T-helper 2 cell treated with Interferon-gamma antibody and Interleukin-4, amounts not matched to agents 100 ng/mL and 5 ng/mL, for 36 hours (primary cell): ENCODE data around the gene LFNG. TPM values are rescaled to one million over a fixed set of nuclear protein-coding genes. Genes with fewer than 3 reads are reported as not detected.
"Not testable (repeated sequence)": the region's sequence is repeated elsewhere in the genome, so short reads cannot be mapped to it uniquely, and the experiment has no call there.

Source experiments
- intact Hi-C: fragments of 100-400 bp; cut with micrococcal nuclease; formaldehyde crosslinking; loops from one replicate; pipeline ENCODE4 v1.15.1; 2023
- total RNA-seq: library from RNA; stranded (reverse); gene quantifications from 2 replicates; pipeline ENCODE4 v1.2.3, GENCODE V29; 2022

LFNG gene
- total RNA-seq, 1 donor from 2014 or later = 85.6 TPM

DNA sequence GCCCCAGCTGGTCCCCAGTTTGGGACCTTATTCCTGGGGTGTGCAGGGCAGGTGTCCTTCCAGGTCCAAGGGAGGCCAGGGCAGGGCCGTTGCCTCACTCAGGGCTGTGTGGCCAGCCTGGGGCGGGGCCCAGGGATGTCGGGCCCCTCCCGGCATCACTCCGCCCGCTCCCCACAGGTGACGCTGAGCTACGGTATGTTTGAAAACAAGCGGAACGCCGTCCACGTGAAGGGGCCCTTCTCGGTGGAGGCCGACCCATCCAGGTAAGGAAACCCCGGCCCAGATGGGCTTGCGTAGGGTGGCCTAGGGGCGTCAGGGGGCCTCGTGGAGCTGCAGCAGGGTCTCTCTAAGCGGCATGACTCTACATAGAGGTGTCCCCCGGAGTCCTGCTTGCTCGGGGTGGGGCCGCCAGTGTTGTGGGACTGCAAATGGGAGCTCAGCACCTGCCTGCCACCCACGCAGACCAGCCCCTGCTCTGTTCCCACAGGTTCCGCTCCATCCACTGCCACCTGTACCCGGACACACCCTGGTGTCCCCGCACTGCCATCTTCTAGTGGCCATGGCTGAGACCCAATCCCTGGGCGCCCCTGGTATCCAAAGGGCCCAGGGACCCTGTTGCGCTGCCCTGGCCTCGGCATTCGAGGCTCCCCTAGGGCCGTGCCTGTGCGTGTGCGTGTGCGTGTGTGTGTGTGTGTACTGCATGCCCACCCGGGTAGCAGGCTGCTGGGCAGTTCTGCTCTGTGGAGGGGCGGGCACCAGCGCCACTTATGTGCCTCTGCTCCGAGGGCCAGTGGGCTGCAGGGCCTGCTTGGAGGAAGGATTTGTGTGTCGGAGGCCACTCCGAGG lies 7.3 kb downstream of the LFNG start:
- intact Hi-C loops = loop anchor here (10.0 kb wide), 2 partner anchors 122 to 582 kb away; partner anchors contain the start of gene CHST12

- intact Hi-C loops = loop anchor here (10.0 kb wide), 2 partner anchors 123 to 583 kb away; partner anchors contain the start of gene CHST12
Observed at GRCh38 chr7:2527505-2528467, 8.2 kb downstream of the LFNG start.

DNA sequence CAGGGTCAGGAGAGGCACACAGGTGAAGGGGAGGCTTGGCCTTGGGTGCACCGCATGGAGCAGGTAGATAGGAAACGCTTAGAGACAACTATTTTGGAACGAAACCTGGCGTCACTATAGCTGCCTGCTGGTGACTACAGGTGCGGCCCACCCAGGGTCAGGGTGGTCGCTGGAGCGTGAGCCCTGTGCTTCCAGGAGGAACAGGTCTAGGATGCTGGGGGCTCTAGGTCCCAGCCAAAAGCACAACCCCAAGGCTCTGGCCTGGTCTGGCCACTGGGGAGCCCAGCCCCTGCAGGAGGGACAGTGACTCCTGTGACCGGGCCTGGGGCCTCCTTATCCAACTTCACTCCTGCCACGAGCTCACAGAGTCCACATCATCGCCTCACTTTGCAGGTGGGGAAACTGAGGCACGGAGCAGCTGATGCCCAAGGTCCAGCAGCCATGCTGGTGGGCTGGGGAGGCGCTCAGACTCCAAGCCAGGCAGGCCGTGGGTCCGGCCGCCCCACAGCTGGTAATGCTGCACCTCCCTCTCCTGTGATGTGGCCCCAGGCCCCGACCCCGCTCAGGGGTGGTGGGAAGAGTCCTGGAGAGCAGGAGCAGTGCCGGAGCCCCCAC lies 9.0 kb downstream of the LFNG start:
- intact Hi-C loops = loop anchor here (10.0 kb wide), 2 partner anchors 124 to 584 kb away; partner anchors contain the start of gene CHST12

- intact Hi-C loops = loop anchor here (1.0 to 10.0 kb wide), 5 partner anchors 7 to 585 kb away; partner anchors contain the start of genes BRAT1 and CHST12
Observed at GRCh38 chr7:2529161-2530070, 9.8 kb downstream of the LFNG start.

DNA sequence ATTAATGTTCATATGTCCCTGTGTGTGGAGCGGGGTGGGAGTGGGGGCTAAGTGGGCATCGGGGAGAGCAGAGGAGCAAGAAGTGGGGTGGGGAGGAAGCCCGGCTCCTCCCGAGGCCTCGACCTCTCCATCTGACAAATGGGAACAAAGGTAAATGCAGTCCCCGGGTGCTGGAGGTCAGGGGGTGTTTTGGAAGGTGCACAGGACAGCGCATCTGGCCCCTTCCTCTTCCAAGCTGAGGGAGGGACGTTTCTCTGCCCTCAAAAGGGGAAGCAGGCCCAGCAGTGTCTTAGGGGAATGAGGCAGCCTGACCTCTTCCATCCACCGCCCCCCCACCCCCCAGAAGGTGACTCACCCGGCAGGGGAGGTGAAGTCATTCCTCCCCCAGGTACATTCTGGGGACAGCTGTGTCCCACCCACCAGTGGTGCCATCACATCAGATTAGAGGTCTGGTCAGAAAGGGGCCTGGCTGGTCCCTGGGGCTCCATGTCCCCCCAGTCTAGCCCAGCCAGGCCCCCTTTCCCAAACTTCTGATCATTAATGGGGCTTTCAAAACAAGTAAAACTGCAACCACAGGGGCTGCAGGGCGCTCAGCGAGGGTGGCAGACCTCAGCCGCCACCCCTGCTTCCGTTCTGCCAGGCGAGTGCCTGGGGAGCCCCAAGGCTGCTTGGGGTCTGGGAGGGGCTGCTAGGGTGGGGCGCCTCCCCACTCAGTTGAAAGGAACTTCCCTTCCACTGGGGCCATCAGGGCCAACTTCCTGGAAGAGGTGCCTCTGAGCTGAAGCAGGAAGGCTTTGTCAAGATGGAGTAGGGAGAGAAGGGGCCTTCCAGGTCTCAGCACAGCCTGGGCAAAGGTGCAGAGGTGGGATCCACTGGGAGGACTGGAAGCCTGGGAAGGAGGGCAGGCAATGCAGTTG lies 10.8 kb downstream of the LFNG start:
- intact Hi-C loops = loop anchor here (1.0 kb wide), 3 partner anchors 8 to 169 kb away; partner anchors contain the start of gene BRAT1

- intact Hi-C loops = loop anchor here (1.0 kb wide), 3 partner anchors 9 to 168 kb away; partner anchors contain the start of gene BRAT1
Observed at GRCh38 chr7:2530994-2531795, 11.6 kb downstream of the LFNG start.

DNA sequence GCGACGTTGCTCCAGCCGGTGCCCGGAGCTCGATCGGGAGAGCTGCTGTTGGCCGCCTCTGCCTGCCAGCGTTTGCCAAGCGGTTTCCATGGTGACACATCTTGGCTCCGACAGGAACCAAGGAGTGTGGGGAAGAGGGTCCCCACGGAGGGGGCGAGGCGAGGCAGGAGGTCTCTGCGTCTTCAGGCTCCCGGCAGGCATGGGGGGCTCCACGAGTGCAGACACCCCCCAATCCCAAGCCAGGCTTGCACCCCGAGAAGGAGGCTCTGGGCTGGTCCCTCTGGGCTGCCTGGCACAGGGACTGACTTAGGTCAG lies 12.2 kb downstream of the LFNG start:
- intact Hi-C loops = not testable (repeated sequence)

DNA sequence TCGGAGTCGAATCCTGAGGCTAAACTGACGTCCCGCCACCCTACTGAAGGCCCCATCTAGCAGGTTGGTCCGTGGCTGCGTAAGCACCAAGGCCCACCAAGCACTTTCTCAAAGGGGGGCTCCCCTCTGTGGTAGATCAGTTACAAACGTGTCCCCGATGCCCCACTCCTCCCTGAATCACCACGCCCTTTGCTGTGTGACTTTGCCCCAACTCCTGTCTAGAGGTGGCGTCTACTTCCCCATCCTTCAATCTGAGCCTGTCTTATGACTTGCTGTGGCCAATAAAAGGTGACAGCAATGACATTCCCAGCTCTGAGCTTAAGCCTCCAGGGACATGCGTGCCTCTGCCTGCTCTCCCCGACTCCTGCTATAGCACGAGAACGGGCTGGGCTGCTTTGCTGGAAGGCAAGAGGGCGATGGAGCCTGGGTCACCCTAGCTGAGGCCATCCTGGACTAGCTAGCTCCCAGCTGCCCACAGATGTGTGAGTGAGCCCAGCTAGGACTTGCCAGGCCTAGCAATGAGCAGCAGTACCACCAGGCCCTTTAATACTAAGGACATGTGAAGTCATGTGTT lies 12.7 kb downstream of the LFNG start:
- intact Hi-C loops = not testable (repeated sequence)

DNA sequence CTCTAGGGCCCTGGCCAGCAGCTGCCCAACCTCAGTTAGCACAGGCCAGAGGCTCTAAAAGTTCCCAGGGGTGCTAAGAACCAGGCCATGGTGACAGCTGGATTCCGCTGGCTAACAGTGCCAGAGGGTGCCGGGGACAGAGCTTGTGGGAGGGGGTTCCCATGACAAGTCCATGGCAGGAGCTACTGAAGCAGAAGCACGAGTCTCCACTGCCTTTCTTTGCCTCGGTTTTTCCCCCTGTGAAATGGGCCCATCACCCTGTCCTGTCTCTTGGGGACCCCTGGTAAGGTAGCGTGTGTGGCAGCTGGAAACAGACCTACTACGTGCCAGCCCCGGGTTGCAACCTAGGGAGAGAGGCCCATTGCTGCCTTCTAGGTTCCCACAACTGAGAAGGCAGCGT lies 13.2 kb downstream of the LFNG start:
- intact Hi-C loops = not testable (repeated sequence)

GRCh38 chr7:2533566-2533965 lies 14.0 kb downstream of the LFNG start:
- intact Hi-C loops = not testable (repeated sequence)

- intact Hi-C loops = not testable (repeated sequence)
Observed at GRCh38 chr7:2534214-2534613, 14.6 kb downstream of the LFNG start.

- intact Hi-C loops = not testable (repeated sequence)
Observed at GRCh38 chr7:2535872-2536627, 16.5 kb downstream of the LFNG start.

GRCh38 chr7:2537981-2538851 lies 18.6 kb downstream of the LFNG start:
- intact Hi-C loops = no loop called here

DNA sequence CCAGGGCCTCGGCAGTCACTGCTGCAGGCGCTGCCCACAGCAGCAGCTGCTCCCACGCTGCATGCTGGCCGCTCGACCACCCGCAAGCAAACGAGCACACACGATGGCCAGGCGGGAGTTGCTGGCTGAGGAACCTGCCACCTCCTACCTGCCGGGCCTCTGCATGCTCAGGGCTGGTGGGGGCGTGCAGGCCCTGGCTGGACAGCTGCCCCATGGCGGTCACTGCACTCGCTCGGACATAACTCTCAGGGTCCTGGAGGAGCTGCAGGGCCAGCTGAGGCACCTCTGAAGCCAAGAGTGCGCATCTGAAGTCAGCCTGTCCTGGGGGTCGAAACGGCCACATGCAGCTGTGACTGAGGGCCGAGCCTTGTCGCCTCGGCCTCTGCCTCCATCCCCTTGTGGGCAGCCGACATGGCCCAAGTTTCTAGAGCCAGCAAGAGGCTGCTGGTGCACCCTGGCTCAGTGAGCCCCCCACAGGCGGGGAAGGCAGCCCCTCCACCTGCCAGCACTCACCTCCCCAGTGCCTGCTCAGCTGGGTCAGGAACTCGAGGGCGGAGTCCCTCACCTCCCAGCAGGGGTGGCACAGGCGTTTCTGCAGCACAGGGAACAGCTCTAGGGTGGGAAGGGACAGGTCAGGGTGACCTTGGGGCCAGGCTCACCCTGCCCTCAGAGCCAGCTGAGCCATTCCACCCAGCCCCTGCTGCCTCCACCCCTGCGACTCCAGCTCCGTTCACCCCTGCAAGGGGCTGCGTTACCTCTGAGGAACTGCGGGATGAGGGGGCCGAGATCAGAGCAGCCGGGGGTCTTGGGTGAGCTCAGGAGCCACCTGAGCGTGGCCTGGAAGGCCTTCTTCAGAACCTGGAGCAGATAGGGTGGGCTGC lies 19.7 kb downstream of the LFNG start:
- intact Hi-C loops = no loop called here

GRCh38 chr7:2540133-2540532 lies 20.6 kb downstream of the LFNG start:
- intact Hi-C loops = no loop called here
